H1 (cell line): ENCODE results near the gene TWSG1. TPM values are rescaled to one million over a fixed set of nuclear protein-coding genes. Genes with fewer than 3 reads are reported as not detected.
A peak's percentile ranks its signal among the peaks of the same experiment; 100 is the strongest.

ENCODE experiments used
- CTCF ChIA-PET: fragments of 300-600 bp; sonication (Branson Sonifier 250); formaldehyde crosslinking; loops from one replicate; lab custom pipeline; 2021; ENCODE audit not compliant: partially characterized antibody; lab: Charles Lee
- POLR2A ChIA-PET: fragments of 300-600 bp; sonication (Branson Sonifier 250); formaldehyde crosslinking; loops from one replicate; lab custom pipeline; 2021; ENCODE audit warnings: inconsistent platforms; ENCODE audit not compliant: partially characterized antibody; lab: Charles Lee
- DNase-seq, 2 experiments: peaks; one replicate each; pipeline versions ENCODE4 v3.0.0 to v3.0.0-alpha.2; 2010 to 2022; ENCODE audit warnings: low spot score in 2 of 2, low read depth in 1 of 2, mixed read lengths in 1 of 2
- FAIRE-seq: peaks from 2 replicates; lab custom pipeline; 2011; peaks lifted over from hg19 to GRCh38; lab: Jason Lieb, UNC
- H2AFZ ChIP-seq: 2 replicates; pipeline ENCODE4 v1.8.1; 2012; ENCODE audit warnings: low read length, inconsistent platforms
- H2AK5ac ChIP-seq: 2 replicates; pipeline ENCODE4 v1.6.1; 2013; ENCODE audit warnings: low read depth, low read length
- H2BK120ac ChIP-seq: replicated peaks from 2 replicates; pipeline ENCODE3; 2013; ENCODE audit warnings: low read depth, low read length, inconsistent platforms
- H2BK12ac ChIP-seq: 2 replicates; pipeline ENCODE4 v1.6.1; 2013; ENCODE audit warnings: low read depth, low read length
- H2BK15ac ChIP-seq: 2 replicates; pipeline ENCODE4 v1.6.1; 2013; ENCODE audit warnings: low read length
- H2BK20ac ChIP-seq: 2 replicates; pipeline ENCODE4 v1.6.1; 2013; ENCODE audit warnings: low read length
- H2BK5ac ChIP-seq: 2 replicates; pipeline ENCODE4 v1.6.1; 2013; ENCODE audit warnings: low read depth, low read length
- H3K14ac ChIP-seq: 2 replicates; pipeline ENCODE4 v1.6.1; 2013; ENCODE audit warnings: inconsistent platforms; ENCODE audit not compliant: insufficient read length
- H3K18ac ChIP-seq: 2 replicates; pipeline ENCODE4 v1.6.1; 2013; ENCODE audit warnings: low read length; ENCODE audit errors: extremely low read depth
- H3K23ac ChIP-seq: 2 replicates; pipeline ENCODE4 v1.6.1; 2013; ENCODE audit warnings: inconsistent platforms; ENCODE audit not compliant: insufficient read length
- H3K23me2 ChIP-seq: 2 replicates; pipeline ENCODE4 v1.6.1; 2013; ENCODE audit warnings: low read depth, low read length
- H3K27ac ChIP-seq: 2 replicates; pipeline ENCODE4 v1.6.1; 2011; ENCODE audit warnings: low read depth, low read length, inconsistent platforms
- H3K27me3 ChIP-seq, 4 experiments: replicated peaks in 1 of 4; 1 replicate in 1 of 4; 2 replicates in 3 of 4; pipeline versions ENCODE4 v1.6.1 to v1.8.1; 2011 to 2013; ENCODE audit warnings: low read length in 3 of 4, mild to moderate bottlenecking in 3 of 4, inconsistent platforms in 2 of 4, mixed read lengths in 2 of 4, moderate library complexity in 1 of 4; ENCODE audit not compliant: control insufficient read depth in 3 of 4, insufficient read depth in 3 of 4; ENCODE audit errors: extremely low read depth in 1 of 4
- H3K36me3 ChIP-seq, 4 experiments: 2 replicates each; pipeline versions ENCODE4 v1.6.1 to v1.8.1; 2011 to 2013; ENCODE audit warnings: mild to moderate bottlenecking in 4 of 4, low read length in 3 of 4, moderate library complexity in 2 of 4, control low read depth in 1 of 4, inconsistent platforms in 1 of 4; ENCODE audit not compliant: insufficient read depth in 4 of 4, control insufficient read depth in 2 of 4
- H3K4ac ChIP-seq: replicated peaks from 2 replicates; pipeline ENCODE3; 2013; ENCODE audit warnings: low read length, low read depth, mixed read lengths, inconsistent platforms; ENCODE audit not compliant: insufficient read length
- H3K4me1 ChIP-seq, 4 experiments: replicated peaks in 1 of 4; 1 replicate in 1 of 4; 2 replicates in 3 of 4; pipeline versions ENCODE4 v1.6.1 to v1.8.1; 2011 to 2013; ENCODE audit warnings: low read length in 3 of 4, inconsistent platforms in 2 of 4, mixed read lengths in 1 of 4; ENCODE audit not compliant: insufficient read depth in 4 of 4, control insufficient read depth in 3 of 4
- H3K4me2 ChIP-seq, 2 experiments: 2 replicates each; pipeline versions ENCODE4 v1.6.1 to v1.8.1; 2011 to 2013; ENCODE audit warnings: low read depth in 2 of 2, low read length in 2 of 2, control low read depth in 1 of 2, inconsistent platforms in 1 of 2, mild to moderate bottlenecking in 1 of 2; ENCODE audit not compliant: insufficient read depth in 1 of 2
- H3K4me3 ChIP-seq, 4 experiments: fragments of 200-600, 300-600 bp in 1 of 4; sonication (generic), shearing (Covaris generic), sonication (Bioruptor Twin) in 1 of 4; 2 replicates each; pipeline versions ENCODE4 v1.5.1 to v1.8.1; 2011 to 2016; ENCODE audit warnings: low read length in 4 of 4, low read depth in 3 of 4, control low read depth in 2 of 4, inconsistent platforms in 2 of 4, mild to moderate bottlenecking in 2 of 4, mixed read lengths in 1 of 4, moderate library complexity in 1 of 4; ENCODE audit not compliant: insufficient read depth in 2 of 4; ENCODE audit errors: extremely low read depth in 1 of 4
- H3K56ac ChIP-seq: replicated peaks from 2 replicates; pipeline ENCODE3; 2013; ENCODE audit warnings: low read depth, mild to moderate bottlenecking, mixed read lengths, low read length, inconsistent platforms; ENCODE audit not compliant: insufficient read length
- H3K79me1 ChIP-seq: 2 replicates; pipeline ENCODE4 v1.6.1; 2013; ENCODE audit warnings: low read depth, low read length, control low read depth
- H3K79me2 ChIP-seq, 2 experiments: 2 replicates each; pipeline versions ENCODE4 v1.6.1 to v1.8.1; 2012 to 2013; ENCODE audit warnings: low read length in 2 of 2, mild to moderate bottlenecking in 2 of 2, inconsistent platforms in 1 of 2; ENCODE audit not compliant: insufficient read depth in 2 of 2, control insufficient read depth in 1 of 2
- H3K9ac ChIP-seq, 4 experiments: replicated peaks in 1 of 4; 1 replicate in 1 of 4; 2 replicates in 3 of 4; pipeline versions ENCODE4 v1.6.1 to v1.8.1; 2011 to 2013; ENCODE audit warnings: low read depth in 3 of 4, low read length in 3 of 4, control low read depth in 2 of 4, mild to moderate bottlenecking in 2 of 4, moderate library complexity in 2 of 4, inconsistent platforms in 1 of 4; ENCODE audit errors: extremely low read depth in 1 of 4
- H3K9me3 ChIP-seq, 2 experiments: 2 replicates each; pipeline versions ENCODE4 v1.6.1 to v1.8.1; 2012 to 2013; ENCODE audit warnings: mild to moderate bottlenecking in 2 of 2, moderate library complexity in 2 of 2, control low read depth in 1 of 2, inconsistent platforms in 1 of 2, low read depth in 1 of 2, low read length in 1 of 2, mixed read lengths in 1 of 2; ENCODE audit not compliant: insufficient read depth in 2 of 2
- H4K20me1 ChIP-seq, 2 experiments: replicated peaks in 1 of 2; 2 replicates each; pipeline versions ENCODE3 to v1.8.1; 2011 to 2013; ENCODE audit warnings: inconsistent platforms in 2 of 2, low read length in 2 of 2, mild to moderate bottlenecking in 1 of 2; ENCODE audit not compliant: insufficient read depth in 2 of 2, control insufficient read depth in 1 of 2
- H4K5ac ChIP-seq: 2 replicates; pipeline ENCODE4 v1.6.1; 2013; ENCODE audit warnings: low read length, low read depth, mixed read lengths, inconsistent platforms; ENCODE audit not compliant: insufficient read length
- H4K8ac ChIP-seq: 2 replicates; pipeline ENCODE4 v1.8.0; 2013; ENCODE audit warnings: mild to moderate bottlenecking, moderate library complexity, low read length, inconsistent platforms; ENCODE audit not compliant: insufficient read depth; ENCODE audit errors: extremely low read depth
- H4K91ac ChIP-seq: replicated peaks from 2 replicates; pipeline ENCODE3; 2013; ENCODE audit warnings: low read length, mixed read lengths, inconsistent platforms; ENCODE audit not compliant: insufficient read length
- CEBPB ChIP-seq: IDR thresholded peaks from 2 replicates; pipeline ENCODE4 v1.6.1; 2012; ENCODE audit warnings: low read depth, low read length
- CTBP2 ChIP-seq: IDR thresholded peaks from 2 replicates; pipeline ENCODE4 v1.7.0; 2011; ENCODE audit warnings: borderline replicate concordance, mild to moderate bottlenecking, moderate library complexity, mixed read lengths, low read length; ENCODE audit not compliant: insufficient read depth, insufficient read length
- GABPA ChIP-seq: IDR thresholded peaks from 2 replicates; pipeline ENCODE4 v1.6.1; 2011; ENCODE audit warnings: mild to moderate bottlenecking, low read length, moderate library complexity, borderline replicate concordance; ENCODE audit not compliant: insufficient read depth
- GTF2F1 ChIP-seq: IDR thresholded peaks from 2 replicates; pipeline ENCODE4 v1.6.1; 2012; ENCODE audit warnings: low read depth, low read length, improper control_type of control experiment, borderline replicate concordance
- JUN ChIP-seq: IDR thresholded peaks from 2 replicates; pipeline ENCODE4 v1.6.1; 2011; ENCODE audit warnings: low read depth, mild to moderate bottlenecking, improper control_type of control experiment, low read length
- KDM5A ChIP-seq: fragments of 200-600 bp; IDR thresholded peaks from 2 replicates; pipeline ENCODE4 v1.7.1; 2012; ENCODE audit warnings: mild to moderate bottlenecking, low read length, inconsistent platforms, mixed read lengths
- SIX5 ChIP-seq: IDR thresholded peaks from 2 replicates; pipeline ENCODE4 v1.6.1; 2011; ENCODE audit warnings: mild to moderate bottlenecking, low read depth, low read length
- SP1 ChIP-seq: IDR thresholded peaks from 2 replicates; pipeline ENCODE4 v1.6.1; 2011; ENCODE audit warnings: low read depth, low read length
- SP2 ChIP-seq: IDR thresholded peaks from 2 replicates; pipeline ENCODE4 v1.6.1; 2012; ENCODE audit warnings: mild to moderate bottlenecking, low read length, inconsistent platforms
- TAF7 ChIP-seq: optimal IDR thresholded peaks from 2 replicates; pipeline ENCODE3; 2011; ENCODE audit warnings: low read depth, mild to moderate bottlenecking, inconsistent platforms, low read length, moderate library complexity, borderline replicate concordance
- WGBS, 2 experiments: shearing (Covaris generic) in 1 of 2; methylation state at CpG; one replicate each; pipeline versions ENCODE4 v1.1.6 to v1.1.7; 2013 to 2015; ENCODE audit warnings: low lambda C conversion rate in 2 of 2, mixed read lengths in 2 of 2, inconsistent platforms in 1 of 2, low coverage in 1 of 2, missing lambda C conversion rate in 1 of 2; ENCODE audit not compliant: insufficient replicate concordance in 2 of 2, insufficient coverage in 1 of 2, insufficient read length in 1 of 2; ENCODE audit errors: extremely low coverage in 1 of 2, missing lambda C conversion rate in 1 of 2; 5-methylcytosine and 5-hydroxymethylcytosine counted together
- polyA plus RNA-seq, 7 experiments: library from polyadenylated mRNA; depleted of rRNA in 3 of 7; stranded (reverse) in 5 of 7; unstranded in 2 of 7; fragments of >200 nt in 5 of 7; fragments of 200-250 nt in 2 of 7; gene quantifications; 1 replicate in 5 of 7; 2 replicates in 1 of 7; 4 replicates in 1 of 7; pipeline versions ENCODE4 v1.2.1 to v1.2.3, GENCODE V29; 2011 to 2013; ENCODE audit warnings: missing spikeins in 2 of 7, mixed read lengths in 2 of 7
- total RNA-seq: library from RNA; stranded (reverse); fragmentation: NEBNext Ultra II Directional; extraction: Animal tissue kit (Norgen Biotek cat#: 25700); gene quantifications from 2 replicates; pipeline ENCODE4 v1.2.1, GENCODE V29; 2021

The TWSG1 gene
- total and polyA plus RNA-seq, 2 of the 8 experiments (the other 6 are each of a cell fraction or from before 2014, with no cell fraction given): 11.8 to 19.8 TPM

DNA sequence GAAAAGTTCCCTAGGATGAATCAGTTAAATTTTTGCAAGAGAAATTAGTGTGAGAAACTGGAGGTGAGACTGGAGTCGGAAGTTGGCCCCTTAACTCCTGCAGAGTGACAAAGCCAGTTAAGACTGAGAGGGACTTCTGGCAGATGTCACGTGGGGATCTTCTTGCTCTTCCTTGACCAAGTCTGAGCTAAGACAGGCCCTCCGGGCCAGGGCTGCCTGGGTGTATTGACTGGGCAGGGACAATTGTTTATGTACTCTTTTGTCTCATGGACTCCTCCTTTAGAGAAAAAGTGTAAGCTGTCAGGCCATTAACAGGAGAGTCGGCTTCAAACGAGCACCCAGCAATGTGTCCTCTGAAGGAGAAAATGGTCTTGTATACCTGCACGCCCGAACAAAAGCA, 92.2 kb downstream of the TWSG1 start:
- H3K27me3 ChIP-seq: no peaks in the 10 kb centered on the region
- H3K4me3 ChIP-seq: no peak overlapping the region
- DNase-seq (peak in 1 of 2 experiments; percentile 26), FAIRE-seq (no peak)
- H3K4me2 ChIP-seq: no peak overlapping the region
- H2BK15ac ChIP-seq: no peak overlapping the region
- no peaks in the 10 kb centered on the region for H3K79me2 ChIP-seq
- no peak overlapping the region for H2BK12ac ChIP-seq
- H4K91ac ChIP-seq: no peak overlapping the region
- H3K79me1 ChIP-seq: no peaks in the 10 kb centered on the region
- TF ChIP-seq GTF2F1 (no peak), CTBP2 (no peak), KDM5A (no peak), SIX5 (no peak), TAF7 (no peak), GABPA (no peak), CEBPB (no peak), SP1 (no peak), SP2 (no peak), JUN (no peak)
- H2AFZ ChIP-seq: no peak overlapping the region
- no peak overlapping the region for H3K9ac ChIP-seq
- no peaks in the 10 kb centered on the region for H4K20me1 ChIP-seq
- H4K8ac ChIP-seq: no peak overlapping the region
- no peak overlapping the region for H3K23ac ChIP-seq
- H3K27ac ChIP-seq: no peak overlapping the region
- ChIA-PET POLR2A (interaction anchor here (1.1 kb wide), 1 partner anchor 9 kb away, joined by 3 read pairs; no protein-coding TSS in a partner anchor), CTCF (interaction anchor here (1.0 kb wide), 1 partner anchor 15 kb away, joined by 3 read pairs; no protein-coding TSS in a partner anchor)
- H2BK120ac ChIP-seq: no peak overlapping the region
- WGBS, 2 experiments: 93% methylated on average over 7 of the region's 7 CpGs; no CpG with 5 or more reads in 1 of the 2 experiments
- peaks cover 2 to 6% of the 10 kb centered on the region in 2 experiments; a peak in 2 of 4 replicates for H3K9me3 ChIP-seq
- H2AK5ac ChIP-seq: no peak overlapping the region
- H3K4ac ChIP-seq: no peak overlapping the region
- no peak overlapping the region for H2BK20ac ChIP-seq
- no peak overlapping the region for H3K18ac ChIP-seq
- H3K56ac ChIP-seq: no peak overlapping the region
- no peak overlapping the region for H2BK5ac ChIP-seq
- no peaks in the 10 kb centered on the region for H3K36me3 ChIP-seq
- H3K14ac ChIP-seq: no peak overlapping the region
- no peaks in the 10 kb centered on the region for H3K4me1 ChIP-seq
- H4K5ac ChIP-seq: no peak overlapping the region
- no peaks in the 10 kb centered on the region; the same call in 1 of the 2 replicates for H3K23me2 ChIP-seq
